GM23248 (cell line): ENCODE data around the gene ITGA11. TPM values are rescaled to one million over a fixed set of nuclear protein-coding genes. Genes with fewer than 3 reads are reported as not detected.

Source experiments
- DNase-seq: peaks from one replicate; pipeline ENCODE4 v3.0.0-alpha.2; 2015
- H2AFZ ChIP-seq: fragments of 200-600 bp; sonication (generic); 2 replicates; pipeline ENCODE4 v1.6.1; 2016; ENCODE audit warnings: antibody characterized with exemption
- H3F3A ChIP-seq: fragments of 200-600 bp; sonication (generic); 2 replicates; pipeline ENCODE4 v1.6.1; 2016; ENCODE audit warnings: mild to moderate bottlenecking, antibody characterized with exemption, mixed run types; ENCODE audit not compliant: insufficient read depth
- H3K27ac ChIP-seq: fragments of 200-600 bp; sonication (generic); 2 replicates; pipeline ENCODE4 v1.5.1; 2016; ENCODE audit warnings: mild to moderate bottlenecking
- H3K27me3 ChIP-seq: fragments of 200-600 bp; sonication (generic); replicated peaks from 2 replicates; pipeline ENCODE4 v1.6.1; 2016; ENCODE audit warnings: mild to moderate bottlenecking; ENCODE audit not compliant: insufficient read depth
- H3K36me3 ChIP-seq: fragments of 200-600 bp; sonication (generic); 2 replicates; pipeline ENCODE4 v1.6.1; 2016; ENCODE audit warnings: low read depth, mild to moderate bottlenecking
- H3K4me1 ChIP-seq: fragments of 200-600 bp; sonication (generic); 2 replicates; pipeline ENCODE4 v1.6.1; 2016; ENCODE audit warnings: mild to moderate bottlenecking; ENCODE audit not compliant: insufficient read depth
- H3K4me2 ChIP-seq: fragments of 200-600 bp; sonication (generic); one replicate; pipeline ENCODE4 v1.6.1; 2016; ENCODE audit warnings: mild to moderate bottlenecking; ENCODE audit not compliant: unreplicated experiment
- H3K4me3 ChIP-seq: fragments of 200-600 bp; sonication (generic); 2 replicates; pipeline ENCODE4 v1.5.1; 2016; ENCODE audit warnings: mild to moderate bottlenecking
- H3K79me2 ChIP-seq: fragments of 200-600 bp; sonication (generic); 2 replicates; pipeline ENCODE4 v1.6.1; 2016; ENCODE audit warnings: mild to moderate bottlenecking; ENCODE audit not compliant: insufficient read depth
- H3K9ac ChIP-seq: fragments of 200-600 bp; sonication (generic); 2 replicates; pipeline ENCODE4 v1.6.1; 2016; ENCODE audit warnings: mild to moderate bottlenecking
- H3K9me2 ChIP-seq: fragments of 200-600 bp; sonication (generic); 2 replicates; pipeline ENCODE4 v1.6.1; 2016; ENCODE audit warnings: mixed run types, mild to moderate bottlenecking, moderate library complexity; ENCODE audit not compliant: insufficient read depth
- H3K9me3 ChIP-seq: fragments of 200-600 bp; sonication (generic); one replicate; pipeline ENCODE4 v1.6.1; 2017; ENCODE audit warnings: low read depth
- H4K20me1 ChIP-seq: fragments of 200-600 bp; sonication (generic); 2 replicates; pipeline ENCODE4 v1.6.0; 2016; ENCODE audit not compliant: insufficient read depth
- EZH2 ChIP-seq: fragments of 200-600 bp; sonication (generic); IDR thresholded peaks from 2 replicates; pipeline ENCODE4 v1.6.1; 2018; ENCODE audit warnings: antibody characterized with exemption, mild to moderate bottlenecking; ENCODE audit not compliant: insufficient read depth, poor library complexity, severe bottlenecking
- EZH2phosphoT487 ChIP-seq: fragments of 200-600 bp; sonication (generic); IDR thresholded peaks from 2 replicates; pipeline ENCODE4 v1.6.1; 2018; ENCODE audit warnings: antibody characterized with exemption, moderate library complexity, mild to moderate bottlenecking, low read depth; ENCODE audit not compliant: insufficient read depth
- WGBS, 2 experiments: methylation state at CpG; one replicate each; pipeline ENCODE4 v1.1.6; 2015 to 2017; ENCODE audit warnings: low lambda C conversion rate in 2 of 2, low coverage in 1 of 2; ENCODE audit errors: missing lambda C conversion rate in 2 of 2; 5-methylcytosine and 5-hydroxymethylcytosine counted together
- in situ Hi-C: fragments of 300-500 bp; cut with MboI; formaldehyde crosslinking; loops from 2 replicates; pipeline ENCODE4 v1.15.0; 2020
- polyA plus RNA-seq: library from polyadenylated mRNA; unstranded; fragments of >200 nt; fragmentation: Nextera tagmentation; extraction: Ambion mirVana; gene quantifications from 2 replicates; pipeline ENCODE4 v1.2.1, GENCODE V29; 2016
- total RNA-seq: library from RNA; depleted of rRNA; stranded (reverse); fragments of >200 nt; shearing (Covaris generic); gene quantifications from 2 replicates; pipeline ENCODE4 v1.2.3, GENCODE V29; 2014

The ITGA11 gene
- total and polyA plus RNA-seq, 2 experiments from 2014 or later: 312 to 352 TPM

- Histone ChIP-seq H3K9me2 (no peaks in the 10 kb centered on the region), H3K4me2 (no peak overlapping the region), H3K9me3 (no peaks in the 10 kb centered on the region), H3K4me3 (no peak overlapping the region), H4K20me1 (peaks cover 9% of the 10 kb centered on the region; the same call in 1 of the 2 replicates), H3K27me3 (no peaks in the 10 kb centered on the region), H2AFZ (no peak overlapping the region), H3K79me2 (peaks cover 97% of the 10 kb centered on the region), H3K9ac (no peak overlapping the region), H3K4me1 (peaks cover 23% of the 10 kb centered on the region), H3K36me3 (0 out of 2 replicates have a peak, but pooled peaks cover 15% of the 10 kb centered on the region), H3K27ac (no peak overlapping the region; the same call in 1 of the 2 replicates), H3F3A (peaks cover 20% of the 10 kb centered on the region)
- 96 to 100% methylated on average over 7 to 8 of the region's 8 CpGs for WGBS, 2 experiments
- in situ Hi-C loops: no loop called here
- no peak for TF ChIP-seq EZH2phosphoT487
- TF ChIP-seq EZH2: no peak
- no peak for DNase-seq
These were observed 17.4 kb downstream of the ITGA11 start for GRCh38 chr15:68414591-68414990.

- Histone ChIP-seq H3K4me3 (no peak overlapping the region), H4K20me1 (peaks cover 11% of the 10 kb centered on the region; the same call in 1 of the 2 replicates), H2AFZ (no peak overlapping the region), H3K9me2 (no peaks in the 10 kb centered on the region), H3K4me1 (peaks cover 19% of the 10 kb centered on the region), H3K9me3 (no peaks in the 10 kb centered on the region), H3K27ac (no peak overlapping the region; the same call in 1 of the 2 replicates), H3K4me2 (no peak overlapping the region), H3K79me2 (peaks cover 97% of the 10 kb centered on the region), H3F3A (peaks cover 16% of the 10 kb centered on the region), H3K9ac (no peak overlapping the region), H3K27me3 (no peaks in the 10 kb centered on the region), H3K36me3 (0 out of 2 replicates have a peak, but pooled peaks cover 15% of the 10 kb centered on the region)
- no peak for DNase-seq
- TF ChIP-seq EZH2phosphoT487: no peak
- TF ChIP-seq EZH2: no peak
- in situ Hi-C loops: no loop called here
- WGBS, 2 experiments: 95 to 98% methylated on average over 3 of the region's 3 CpGs
These were observed 17.8 kb downstream of the ITGA11 start for GRCh38 chr15:68414206-68414555.

GRCh38 chr15:68413363-68414205 is 18.4 kb downstream of the ITGA11 start:
- Histone ChIP-seq H3K4me3 (no peak overlapping the region), H3K79me2 (peaks cover 97% of the 10 kb centered on the region), H3K4me2 (no peak overlapping the region), H3F3A (peaks cover 12% of the 10 kb centered on the region), H2AFZ (no peak overlapping the region), H3K9ac (no peak overlapping the region), H3K27me3 (no peaks in the 10 kb centered on the region), H3K36me3 (0 out of 2 replicates have a peak, but pooled peaks cover 15% of the 10 kb centered on the region), H4K20me1 (peaks cover 13% of the 10 kb centered on the region; the same call in 1 of the 2 replicates), H3K4me1 (peaks cover 13% of the 10 kb centered on the region), H3K9me2 (no peaks in the 10 kb centered on the region), H3K27ac (no peak overlapping the region; the same call in 1 of the 2 replicates), H3K9me3 (no peaks in the 10 kb centered on the region)
- TF ChIP-seq EZH2: no peak
- TF ChIP-seq EZH2phosphoT487: no peak
- 27 to 37% methylated on average over 15 of the region's 15 CpGs for WGBS, 2 experiments
- in situ Hi-C loops: no loop called here
- DNase-seq: no peak

GRCh38 chr15:68412218-68412617 is 19.7 kb downstream of the ITGA11 start:
- Histone ChIP-seq H3K9ac (no peak overlapping the region), H2AFZ (no peak overlapping the region), H3K27me3 (no peaks in the 10 kb centered on the region), H3K9me2 (no peaks in the 10 kb centered on the region), H3K36me3 (0 out of 2 replicates have a peak, but pooled peaks cover 15% of the 10 kb centered on the region), H3K4me2 (no peak overlapping the region), H3F3A (0 out of 2 replicates have a peak, but pooled peaks cover 2% of the 10 kb centered on the region), H4K20me1 (peaks cover 13% of the 10 kb centered on the region; the same call in 1 of the 2 replicates), H3K4me1 (peaks cover 2% of the 10 kb centered on the region), H3K9me3 (no peaks in the 10 kb centered on the region), H3K79me2 (peaks cover 100% of the 10 kb centered on the region), H3K4me3 (no peak overlapping the region), H3K27ac (no peak overlapping the region)
- in situ Hi-C loops: no loop called here
- no peak for DNase-seq
- 81 to 86% methylated on average over 8 of the region's 8 CpGs for WGBS, 2 experiments
- TF ChIP-seq EZH2phosphoT487 (no peak), EZH2 (no peak)
